T47D (cell line): Measurements from ENCODE around the gene NPR3.
"Not testable (repeated sequence)": the region's sequence is repeated elsewhere in the genome, so short reads cannot be mapped to it uniquely, and the experiment has no call there.

Experiments used
- DNase-seq, 2 experiments: peaks; one replicate each; pipeline versions ENCODE4 v3.0.0 to v3.0.0-alpha.2; 2011 to 2012; ENCODE audit warnings: low read depth in 1 of 2, low spot score in 1 of 2
- JUND ChIP-seq: IDR thresholded peaks from 2 replicates; pipeline ENCODE4 v1.6.1; 2012; ENCODE audit warnings: low read depth
- in situ Hi-C: cut with HindIII; loops from 2 replicates; pipeline ENCODE4 v1.10.0; 2016; ENCODE audit warnings: low sequenced_read_pairs, low pct_unique_long_range_greater_than_20kb

NPR3 gene

GRCh38 chr5:32777733-32778132 is 66.6 kb downstream of the NPR3 start:
- no peak for DNase-seq
- in situ Hi-C loops: no loop called here
- TF ChIP-seq JUND: no peak

GRCh38 chr5:32778403-32778802 is 67.3 kb downstream of the NPR3 start:
- no peak for DNase-seq
- no peak for TF ChIP-seq JUND
- in situ Hi-C loops: no loop called here

- TF ChIP-seq JUND: no peak
- DNase-seq: no peak
- in situ Hi-C loops: no loop called here
These were observed 68.8 kb downstream of the NPR3 start for GRCh38 chr5:32779754-32780415.

- DNase-seq: no peak
- TF ChIP-seq JUND: no peak
- in situ Hi-C loops: no loop called here
These were observed 69.4 kb downstream of the NPR3 start for GRCh38 chr5:32780508-32780919.

- no peak for DNase-seq
- no peak for TF ChIP-seq JUND
- in situ Hi-C loops: no loop called here
These were observed 72.5 kb downstream of the NPR3 start for GRCh38 chr5:32783661-32784060.

- in situ Hi-C loops: no loop called here
- no peak for DNase-seq
- no peak for TF ChIP-seq JUND
These were observed 74.6 kb downstream of the NPR3 start for GRCh38 chr5:32785611-32786254.

GRCh38 chr5:32786311-32786710 is 75.2 kb downstream of the NPR3 start:
- no peak for TF ChIP-seq JUND
- DNase-seq: no peak
- in situ Hi-C loops: no loop called here

GRCh38 chr5:32790411-32790951 is 79.4 kb downstream of the NPR3 start:
- no peak for DNase-seq
- in situ Hi-C loops: no loop called here
- no peak for TF ChIP-seq JUND

- no peak for TF ChIP-seq JUND
- no peak for DNase-seq
- in situ Hi-C loops: no loop called here
These were observed 80.6 kb downstream of the NPR3 start for GRCh38 chr5:32791536-32792243.

- no peak for TF ChIP-seq JUND
- peak in 1 of 2 experiments; percentile 55 for DNase-seq
- in situ Hi-C loops: no loop called here
These were observed 83.0 kb downstream of the NPR3 start for GRCh38 chr5:32794086-32794485.

- DNase-seq: peak in 1 of 2 experiments; percentile 66
- in situ Hi-C loops: no loop called here
- TF ChIP-seq JUND: no peak
These were observed 91.6 kb downstream of the NPR3 start for GRCh38 chr5:32802764-32803163.

GRCh38 chr5:32803656-32804055 is 92.5 kb downstream of the NPR3 start:
- no peak for DNase-seq
- in situ Hi-C loops: no loop called here
- no peak for TF ChIP-seq JUND

GRCh38 chr5:32805462-32805861 is 94.3 kb downstream of the NPR3 start:
- DNase-seq, in situ Hi-C loops: not testable (repeated sequence)
